Large intestine (tissue), 3 donors: ENCODE results near the gene LDB2. TPM values are rescaled to one million over a fixed set of nuclear protein-coding genes. Genes with fewer than 3 reads are reported as not detected.

ENCODE experiments used
- DNase-seq, 2 donors: peaks; one replicate each; pipeline versions ENCODE4 v3.0.0 to v3.0.0-alpha.2; 2013
- H3K27ac ChIP-seq: one replicate; pipeline ENCODE4 v1.5.1; 2013; ENCODE audit warnings: low read length
- H3K27me3 ChIP-seq: 2 replicates; pipeline ENCODE4 v1.6.1; 2013; ENCODE audit warnings: low read length; ENCODE audit not compliant: control insufficient read depth, insufficient read depth
- H3K36me3 ChIP-seq: 2 replicates; pipeline ENCODE4 v1.6.1; 2013; ENCODE audit warnings: low read length; ENCODE audit not compliant: control insufficient read depth, insufficient read depth
- H3K4me1 ChIP-seq: one replicate; pipeline ENCODE4 v1.6.1; 2013; ENCODE audit warnings: low read length; ENCODE audit not compliant: control insufficient read depth, insufficient read depth
- H3K4me3 ChIP-seq: one replicate; pipeline ENCODE4 v1.5.1; 2013; ENCODE audit warnings: low read length
- H3K9me3 ChIP-seq: one replicate; pipeline ENCODE4 v1.6.1; 2013; ENCODE audit warnings: mild to moderate bottlenecking, low read depth, low read length, moderate library complexity; ENCODE audit not compliant: control insufficient read depth
- WGBS: methylation state at CpG from one replicate; pipeline ENCODE4 v1.1.5; 2013; ENCODE audit warnings: low lambda C conversion rate; ENCODE audit not compliant: insufficient coverage; 5-methylcytosine and 5-hydroxymethylcytosine counted together
- polyA plus RNA-seq: library from polyadenylated mRNA; unstranded; fragments of 120-200 nt; gene quantifications from one replicate; pipeline ENCODE4 v1.2.1, GENCODE V29; 2013

LDB2 gene
- polyA plus RNA-seq, 1 donor = 17.2 TPM

- no peak for DNase-seq
These were observed 15.8 kb upstream of the LDB2 start for GRCh38 chr4:16914208-16914607.

GRCh38 chr4:16912896-16913295 is 14.5 kb upstream of the LDB2 start:
- no peak for DNase-seq
- no peaks in the 10 kb centered on the region for H3K27me3 ChIP-seq
- no peaks in the 10 kb centered on the region for H3K36me3 ChIP-seq
- H3K4me1 ChIP-seq = no peaks in the 10 kb centered on the region
- WGBS = no CpG with 5 or more reads among the region's 5 CpGs
- H3K27ac ChIP-seq = no peak overlapping the region
- no peak overlapping the region for H3K4me3 ChIP-seq
- no peaks in the 10 kb centered on the region for H3K9me3 ChIP-seq

More at GRCh38 chr4:16914208-16914607, 15.8 kb upstream of the LDB2 start:
- WGBS = no CpG with 5 or more reads among the region's 1 CpG
- Histone ChIP-seq H3K9me3 (no peaks in the 10 kb centered on the region), H3K4me3 (no peak overlapping the region), H3K27me3 (no peaks in the 10 kb centered on the region), H3K4me1 (no peaks in the 10 kb centered on the region), H3K36me3 (no peaks in the 10 kb centered on the region), H3K27ac (no peak overlapping the region)

DNA sequence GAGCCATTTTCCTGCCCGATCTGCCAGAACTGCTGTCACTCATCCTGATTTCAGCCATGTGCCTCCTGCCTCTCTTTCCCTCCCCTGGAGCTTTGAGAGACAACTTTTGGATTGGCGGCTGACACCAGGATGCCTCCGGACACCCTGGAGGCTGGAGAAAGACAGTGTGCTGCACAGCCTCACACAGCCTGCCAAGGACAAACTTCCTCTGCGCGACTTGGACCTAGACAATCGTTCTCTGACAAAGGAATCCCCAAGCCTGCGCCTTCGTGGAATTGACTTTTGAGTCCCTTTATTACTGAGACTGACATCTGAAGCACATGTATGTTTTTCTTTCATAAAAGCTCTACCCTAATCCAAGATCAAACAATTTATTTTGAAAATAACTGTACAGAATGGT is 10.8 kb upstream of the LDB2 start:
- Histone ChIP-seq H3K27me3 (no peaks in the 10 kb centered on the region), H3K9me3 (no peaks in the 10 kb centered on the region), H3K36me3 (no peaks in the 10 kb centered on the region), H3K4me3 (no peak overlapping the region), H3K27ac (no peak overlapping the region), H3K4me1 (no peaks in the 10 kb centered on the region)
- WGBS = 13% methylated on average over 3 of the region's 8 CpGs
- DNase-seq = no peak

DNA sequence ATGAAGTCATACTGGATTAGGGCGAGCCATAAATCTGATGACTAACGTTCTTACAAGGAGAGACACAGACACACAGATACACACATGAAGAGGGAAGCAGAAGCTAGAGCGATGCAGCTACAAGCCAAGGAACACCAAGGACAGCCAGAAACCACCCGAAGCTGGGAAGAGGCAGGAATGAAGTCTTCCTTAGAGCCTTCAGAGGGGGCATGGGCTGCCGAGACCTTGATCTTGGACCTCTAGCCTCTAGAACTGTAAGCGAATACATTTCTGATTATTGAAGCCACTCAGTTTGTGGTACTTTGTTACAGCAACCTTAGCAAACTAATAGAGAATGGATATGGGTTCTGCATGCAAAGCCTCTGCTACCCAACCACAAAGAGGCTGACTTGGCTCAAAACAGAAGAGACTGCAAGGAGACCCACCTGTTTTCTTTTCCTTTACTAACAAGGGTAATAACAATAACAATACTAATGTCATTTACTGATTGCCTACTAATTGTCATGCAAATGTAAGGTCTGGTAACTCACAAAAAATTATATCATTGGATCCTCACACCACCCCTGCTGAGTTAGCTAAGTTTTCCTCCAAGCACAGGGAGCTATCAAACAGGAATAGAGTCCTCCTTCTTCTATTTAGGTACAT is 10.1 kb upstream of the LDB2 start:
- Histone ChIP-seq H3K4me1 (no peaks in the 10 kb centered on the region), H3K4me3 (no peak overlapping the region), H3K36me3 (no peaks in the 10 kb centered on the region), H3K27ac (no peak overlapping the region), H3K27me3 (no peaks in the 10 kb centered on the region), H3K9me3 (no peaks in the 10 kb centered on the region)
- DNase-seq = no peak
- no CpG with 5 or more reads among the region's 6 CpGs for WGBS

- H3K4me3 ChIP-seq = no peak overlapping the region
- DNase-seq = no peak
- H3K4me1 ChIP-seq = no peaks in the 10 kb centered on the region
- no peaks in the 10 kb centered on the region for H3K27me3 ChIP-seq
- H3K9me3 ChIP-seq = no peaks in the 10 kb centered on the region
- no peak overlapping the region for H3K27ac ChIP-seq
- no CpG with 5 or more reads among the region's 2 CpGs for WGBS
- no peaks in the 10 kb centered on the region for H3K36me3 ChIP-seq
These were observed 1.9 kb upstream of the LDB2 start for GRCh38 chr4:16900325-16900724.

DNA sequence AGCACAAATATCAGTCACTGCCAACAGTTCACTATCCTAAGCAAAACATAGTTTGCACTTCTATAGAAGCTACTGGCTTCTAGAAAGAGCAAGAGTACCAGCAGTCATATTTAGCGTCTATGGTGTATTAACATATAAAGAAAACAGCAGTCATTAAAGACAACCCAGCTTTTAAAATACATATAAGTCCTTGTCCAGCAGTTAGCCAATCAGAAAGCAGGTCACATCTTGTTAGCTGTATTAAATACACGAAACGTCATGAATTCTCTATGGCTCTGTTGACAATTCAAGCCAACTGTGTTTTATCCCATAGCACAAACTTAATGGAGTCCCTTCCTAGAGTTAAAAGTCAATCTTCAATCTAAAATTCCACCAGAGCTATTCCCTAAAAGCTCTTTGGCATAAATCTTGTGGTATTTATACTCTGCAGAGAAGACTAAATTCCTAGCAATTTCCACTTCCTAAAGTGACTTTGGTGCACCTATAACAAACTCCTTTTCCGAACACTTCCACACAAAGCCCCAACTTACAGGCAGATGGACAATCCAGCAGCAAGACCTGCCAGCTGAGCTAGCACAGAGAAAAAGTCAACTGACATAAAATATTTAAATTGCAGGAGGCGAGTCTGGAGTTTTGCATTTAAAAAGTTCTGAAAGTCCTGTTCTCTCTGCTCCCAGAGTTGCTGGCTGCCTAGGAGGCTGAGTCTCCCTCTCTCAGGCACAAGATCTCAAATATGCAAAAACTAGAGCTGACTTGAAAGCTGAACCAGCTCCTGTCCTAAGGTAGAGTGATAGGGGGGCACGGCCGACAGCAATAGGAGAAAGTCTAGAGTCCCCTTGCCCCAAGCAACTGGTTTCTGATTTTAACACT is 1.3 kb downstream of the LDB2 start:
- WGBS = 67% methylated on average over 1 of the region's 7 CpGs
- Histone ChIP-seq H3K27me3 (no peaks in the 10 kb centered on the region), H3K4me1 (no peaks in the 10 kb centered on the region), H3K36me3 (no peaks in the 10 kb centered on the region), H3K9me3 (no peaks in the 10 kb centered on the region), H3K27ac (peak overlapping the region; percentile 20), H3K4me3 (peak overlapping the region; percentile 41)
- peak in 1 of 2 donors; percentile 7 for DNase-seq

GRCh38 chr4:16894406-16894805 is 4.0 kb downstream of the LDB2 start:
- no peaks in the 10 kb centered on the region for H3K4me1 ChIP-seq
- WGBS = no CpG with 5 or more reads among the region's 1 CpG
- DNase-seq = no peak
- no peak overlapping the region for H3K27ac ChIP-seq
- H3K36me3 ChIP-seq = no peaks in the 10 kb centered on the region
- H3K4me3 ChIP-seq = no peak overlapping the region
- H3K9me3 ChIP-seq = no peaks in the 10 kb centered on the region
- no peaks in the 10 kb centered on the region for H3K27me3 ChIP-seq

GRCh38 chr4:16893141-16893651 is 5.2 kb downstream of the LDB2 start:
- H3K27ac ChIP-seq = no peak overlapping the region
- no peaks in the 10 kb centered on the region for H3K27me3 ChIP-seq
- DNase-seq = no peak
- H3K9me3 ChIP-seq = no peaks in the 10 kb centered on the region
- no peak overlapping the region for H3K4me3 ChIP-seq
- 67% methylated on average over 1 of the region's 2 CpGs for WGBS
- H3K4me1 ChIP-seq = no peaks in the 10 kb centered on the region
- H3K36me3 ChIP-seq = no peaks in the 10 kb centered on the region

DNA sequence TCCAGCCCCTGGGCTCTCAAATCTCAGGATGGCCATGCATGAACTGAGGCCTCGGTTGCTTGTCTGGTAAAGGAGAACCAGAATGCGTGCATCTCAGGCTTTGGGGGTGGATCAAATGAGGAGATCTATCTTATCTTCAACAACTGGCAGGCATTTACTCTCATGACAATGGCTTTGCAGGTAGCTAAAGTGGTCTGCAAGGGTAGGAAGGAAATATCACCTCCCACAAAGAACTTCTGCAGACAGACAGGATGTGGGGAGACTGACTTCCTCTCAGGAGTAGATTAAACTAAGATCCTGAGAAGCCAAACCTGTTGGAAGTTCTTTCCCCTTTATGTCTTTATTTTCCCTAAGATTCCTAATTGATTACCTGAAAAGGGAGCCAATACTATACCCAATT is 7.8 kb downstream of the LDB2 start:
- H3K27ac ChIP-seq = no peak overlapping the region
- no peaks in the 10 kb centered on the region for H3K36me3 ChIP-seq
- H3K4me3 ChIP-seq = no peak overlapping the region
- H3K27me3 ChIP-seq = no peaks in the 10 kb centered on the region
- H3K9me3 ChIP-seq = no peaks in the 10 kb centered on the region
- H3K4me1 ChIP-seq = no peaks in the 10 kb centered on the region
- no CpG with 5 or more reads among the region's 2 CpGs for WGBS
- DNase-seq = no peak

- H3K9me3 ChIP-seq = no peaks in the 10 kb centered on the region
- H3K4me3 ChIP-seq = no peak overlapping the region
- WGBS = no CpG with 5 or more reads among the region's 3 CpGs
These were observed 8.5 kb downstream of the LDB2 start for GRCh38 chr4:16889945-16890344.

More at GRCh38 chr4:16889945-16890344, 8.5 kb downstream of the LDB2 start:
- Histone ChIP-seq H3K27me3 (no peaks in the 10 kb centered on the region), H3K36me3 (no peaks in the 10 kb centered on the region), H3K27ac (no peak overlapping the region), H3K4me1 (no peaks in the 10 kb centered on the region)
- no peak for DNase-seq
